Stimulated activated CD8-positive, alpha-beta memory T cell treated with anti-CD3 and anti-CD28 coated beads, Interleukin-15, amount 100 ng/mL, for 1 hour (primary cell): ENCODE data around the gene KCNJ16.

ENCODE experiments used
- DNase-seq: peaks from one replicate; pipeline ENCODE4 v3.0.0-alpha.2; 2020; ENCODE audit warnings: low read depth

Gene KCNJ16

DNA sequence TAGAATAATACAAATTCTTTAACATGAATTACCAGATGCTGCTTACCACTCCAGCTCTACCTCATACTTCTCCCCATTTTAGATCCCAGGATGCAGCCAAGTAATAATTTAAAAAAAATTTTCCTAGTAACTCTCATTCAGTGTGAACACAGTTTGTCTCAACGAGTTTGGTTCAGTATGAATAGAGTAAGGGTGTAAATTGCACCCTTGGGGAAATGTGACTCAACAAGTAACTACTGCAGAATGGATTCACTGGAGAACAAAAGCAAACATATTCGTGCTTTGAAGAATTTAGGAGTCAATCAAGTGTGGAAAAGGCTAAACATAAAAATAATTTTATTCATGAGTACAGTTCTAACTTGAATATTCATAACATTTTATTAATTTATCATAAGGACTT, 23.0 kb downstream of the KCNJ16 start:
- DNase-seq, result no peak

DNA sequence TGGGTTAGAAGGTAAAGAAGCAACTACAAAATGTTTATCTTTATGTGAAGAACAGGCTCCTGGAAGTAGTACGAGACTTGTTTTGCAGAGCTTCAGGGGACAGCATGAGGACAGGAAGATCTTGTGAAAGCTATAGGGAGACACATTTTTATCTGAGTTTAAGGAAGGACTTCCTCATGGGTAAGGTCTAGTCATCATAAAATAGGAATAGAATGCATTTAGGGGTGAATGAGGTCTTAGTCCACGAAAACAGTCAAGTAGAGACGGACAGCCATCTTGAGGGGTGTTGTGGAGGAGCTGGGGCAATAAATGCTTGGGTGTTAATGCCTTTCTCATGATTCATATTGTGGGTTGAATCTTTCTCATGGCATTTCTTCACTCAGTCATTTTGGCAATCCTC, 24.3 kb downstream of the KCNJ16 start:
- DNase-seq, result no peak

DNA sequence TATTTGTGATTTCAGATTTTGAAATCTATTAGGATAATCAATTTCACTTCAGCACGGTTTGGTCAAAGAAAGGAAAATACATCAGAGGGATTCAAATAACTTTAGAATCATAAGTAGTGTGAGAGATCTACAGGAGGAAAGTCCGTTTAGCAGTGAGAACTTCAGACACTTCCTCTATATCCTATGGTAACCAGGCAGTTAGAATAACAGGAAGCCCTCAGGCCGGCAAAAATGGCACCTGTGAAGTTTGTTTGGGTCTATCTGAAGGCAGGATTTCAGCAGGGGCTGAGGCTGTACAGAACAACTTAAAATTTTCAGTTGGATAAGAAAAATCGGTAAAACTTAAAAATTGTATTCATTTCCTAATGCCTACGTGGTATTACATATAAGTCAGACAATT, 24.9 kb downstream of the KCNJ16 start:
- no peak for DNase-seq

DNA sequence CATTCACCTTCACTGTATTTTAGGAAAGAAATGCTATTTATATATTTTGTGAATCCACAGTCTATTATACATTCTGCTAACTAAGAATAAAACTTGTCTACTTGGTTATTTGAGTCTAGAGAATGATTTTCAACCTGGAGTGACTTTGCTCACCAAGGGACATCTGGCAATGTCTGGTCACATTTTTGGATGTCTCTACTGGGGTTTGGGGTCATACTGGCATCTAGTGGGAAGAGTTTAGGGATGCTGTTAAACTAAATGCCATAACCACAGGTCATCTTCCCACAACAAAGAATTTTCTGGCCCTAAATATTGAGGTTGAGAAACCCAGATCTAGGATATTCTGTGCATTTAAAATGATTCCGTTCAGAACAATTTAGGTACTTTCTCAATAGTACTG, 26.0 kb downstream of the KCNJ16 start:
- DNase-seq, result no peak

DNA sequence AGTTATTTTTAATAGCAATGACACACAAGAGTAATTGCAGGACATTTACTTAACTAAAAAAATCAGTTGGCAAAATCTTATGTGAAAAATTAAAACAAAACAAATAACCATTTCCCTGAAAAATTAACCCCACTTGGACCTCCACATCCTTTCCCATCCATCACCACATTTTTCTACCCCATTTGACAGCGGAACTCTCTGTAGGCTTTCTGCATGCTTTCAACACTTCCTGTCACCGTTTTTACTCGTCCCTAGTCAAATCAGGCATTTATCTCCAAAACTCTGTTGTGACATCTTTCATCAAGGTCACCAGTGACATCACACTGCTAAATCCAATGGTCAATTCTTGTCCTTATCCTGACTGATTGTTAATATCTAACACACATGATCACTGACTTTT, 27.5 kb downstream of the KCNJ16 start:
- DNase-seq, result no peak

DNA sequence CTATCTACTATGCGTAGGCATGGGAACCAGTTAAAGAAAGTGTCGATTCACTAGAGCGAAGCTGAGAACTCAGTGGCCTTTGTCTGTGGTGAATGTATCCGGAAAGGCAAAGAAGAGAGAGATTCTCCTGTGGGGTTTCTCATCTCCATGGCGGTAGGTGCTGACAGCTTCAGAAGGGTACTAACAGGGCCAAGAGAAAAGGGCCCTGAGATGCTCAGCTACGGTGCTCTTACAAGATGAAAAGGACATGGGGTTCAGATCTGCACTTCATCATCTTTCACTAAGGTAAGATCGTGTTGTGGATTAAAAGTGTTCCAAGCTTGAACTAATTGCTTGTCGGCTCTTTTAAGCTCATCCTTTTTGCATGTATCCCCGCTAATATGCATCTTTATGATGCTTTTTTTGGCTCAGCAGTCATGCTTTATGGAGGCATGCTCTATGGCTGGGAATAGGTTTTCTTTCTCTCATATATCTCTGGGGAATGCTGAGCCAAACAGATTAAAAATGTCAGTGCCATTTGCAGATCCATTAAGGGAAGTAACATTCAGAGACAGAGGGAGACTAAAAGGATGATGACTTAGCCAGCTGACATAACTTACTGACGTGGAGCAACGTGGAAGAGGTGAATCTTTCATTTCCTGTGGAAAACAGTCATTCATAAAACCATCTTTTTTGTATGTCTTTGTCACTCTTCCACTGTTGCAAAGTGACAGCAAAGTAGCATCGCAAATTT, 29.9 kb downstream of the KCNJ16 start:
- DNase-seq, result no peak

DNA sequence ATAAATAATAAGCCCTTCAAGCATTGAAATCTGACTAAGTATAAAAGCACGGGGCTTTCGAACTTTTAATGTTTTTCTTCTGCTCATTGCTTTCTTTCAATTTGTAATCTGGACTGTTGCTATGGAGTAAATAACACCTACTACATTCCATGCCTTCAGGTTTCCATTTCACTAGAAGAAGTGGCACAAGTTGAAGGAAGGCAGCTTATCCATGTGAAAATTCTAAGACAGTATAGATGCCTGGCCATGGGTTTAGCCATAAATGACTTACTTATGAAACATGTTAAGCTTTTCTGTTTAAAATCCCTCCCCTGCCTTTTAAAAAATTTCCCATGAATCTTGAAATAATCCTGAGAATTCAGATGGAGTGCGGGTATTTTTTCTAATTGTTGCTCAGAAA, 30.6 kb downstream of the KCNJ16 start:
- no peak for DNase-seq

DNA sequence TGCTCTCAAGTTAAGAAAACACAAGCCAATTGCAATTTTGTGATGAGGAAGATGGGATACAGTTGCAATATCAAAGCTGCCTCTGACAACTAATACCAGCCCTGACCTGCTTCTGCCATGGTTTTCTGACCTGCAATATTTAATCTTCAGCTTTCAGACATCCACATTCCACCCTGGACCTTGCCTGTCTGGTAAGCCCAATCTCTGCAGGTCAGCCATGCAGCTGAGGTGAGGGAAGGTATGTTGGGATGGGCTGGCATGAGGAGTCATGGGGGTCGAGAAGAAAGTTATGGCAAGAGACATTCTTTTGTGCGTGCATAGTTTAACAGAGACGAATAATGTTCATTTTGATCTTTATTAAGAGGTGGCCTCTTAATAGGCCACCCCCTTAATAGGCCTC, 31.5 kb downstream of the KCNJ16 start:
- DNase-seq, result no peak

DNA sequence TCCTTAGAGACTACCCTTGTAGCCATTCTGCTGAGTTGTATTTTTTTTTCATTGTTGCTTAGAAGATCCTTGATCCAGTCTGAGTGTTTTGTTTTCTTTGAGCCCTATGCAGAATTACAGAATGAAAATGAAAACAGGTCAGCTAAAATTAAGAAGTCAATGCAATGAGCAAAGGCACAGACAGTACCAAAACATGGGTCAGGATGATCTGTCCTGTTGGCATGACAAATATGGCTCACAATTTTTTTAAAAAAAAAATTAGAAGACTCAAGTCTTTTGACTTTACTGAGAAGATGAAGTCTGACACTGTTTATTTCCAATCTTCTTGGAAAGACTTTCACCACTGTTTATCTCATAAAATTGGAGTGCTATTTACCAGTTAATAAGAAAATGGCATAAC, 32.4 kb downstream of the KCNJ16 start:
- DNase-seq, result no peak

DNA sequence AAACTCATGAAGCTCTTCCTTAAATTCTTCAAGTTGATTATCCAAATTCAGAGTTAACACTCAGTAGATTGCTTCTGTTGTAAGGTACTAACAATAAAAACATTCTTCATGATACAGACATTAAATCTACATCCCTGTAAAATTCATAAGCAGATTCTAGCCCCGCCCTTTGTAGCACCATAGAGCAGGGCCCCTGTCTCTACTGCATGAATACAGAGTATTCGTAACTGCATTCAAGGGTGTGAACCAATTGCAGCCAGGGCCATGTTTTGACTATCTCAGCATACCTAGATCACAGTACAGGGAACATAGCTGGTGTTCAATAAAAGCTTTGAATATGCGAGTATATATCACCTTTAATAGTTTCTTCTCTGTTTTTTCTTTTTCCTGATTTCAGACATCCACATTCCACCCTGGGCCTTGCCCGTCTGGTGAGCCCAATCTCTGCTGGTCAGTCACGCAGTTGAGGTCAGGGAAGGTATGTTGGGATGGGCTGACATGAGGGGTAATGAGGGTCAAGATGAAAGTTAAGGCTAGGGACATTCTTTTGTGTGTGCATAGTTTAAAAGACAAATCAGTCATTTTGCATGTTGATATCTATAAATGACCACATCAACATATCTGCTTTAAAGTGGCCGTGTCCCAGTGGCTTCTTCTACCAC, 33.0 kb downstream of the KCNJ16 start:
- no peak for DNase-seq

DNA sequence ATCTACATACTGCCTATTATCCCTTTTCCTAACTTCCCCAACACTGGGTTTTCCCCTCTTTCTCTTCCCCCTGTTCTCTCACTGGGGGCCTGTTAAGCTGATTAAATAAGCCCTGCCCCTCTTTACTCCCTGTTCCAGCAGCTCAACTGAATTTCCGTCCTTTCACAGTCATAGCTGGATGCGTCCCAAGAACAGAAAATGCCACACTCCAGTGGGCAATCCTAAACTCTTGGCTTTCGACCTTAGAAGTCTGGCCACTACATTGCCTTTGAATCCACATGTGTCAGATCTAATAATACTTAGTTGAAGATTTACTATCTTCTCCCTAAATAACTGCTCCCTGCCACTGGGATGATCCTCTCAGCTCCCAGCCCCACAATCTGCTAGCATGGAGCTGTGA, 34.5 kb downstream of the KCNJ16 start:
- DNase-seq, result no peak

DNA sequence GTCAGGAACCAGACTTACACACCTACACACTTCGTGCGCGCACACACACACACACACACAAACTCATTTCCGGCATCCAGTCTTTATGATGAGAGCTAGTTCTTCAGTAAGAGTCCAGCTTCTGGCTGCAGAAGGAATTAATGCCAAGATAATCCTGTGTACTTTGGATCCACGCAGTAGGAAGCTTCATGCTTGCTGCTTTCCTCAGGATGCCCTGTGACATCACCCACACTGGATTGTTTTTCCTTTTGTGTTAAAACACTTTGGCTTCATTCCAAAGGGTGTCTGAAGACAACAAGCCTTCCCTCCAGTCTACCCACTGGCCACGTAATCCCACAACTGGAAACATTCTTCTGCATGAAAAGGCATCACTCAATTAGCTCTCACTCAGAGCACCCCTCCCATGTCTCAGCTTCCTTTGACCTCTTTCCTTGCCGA, 35.4 kb downstream of the KCNJ16 start:
- DNase-seq, result no peak

DNA sequence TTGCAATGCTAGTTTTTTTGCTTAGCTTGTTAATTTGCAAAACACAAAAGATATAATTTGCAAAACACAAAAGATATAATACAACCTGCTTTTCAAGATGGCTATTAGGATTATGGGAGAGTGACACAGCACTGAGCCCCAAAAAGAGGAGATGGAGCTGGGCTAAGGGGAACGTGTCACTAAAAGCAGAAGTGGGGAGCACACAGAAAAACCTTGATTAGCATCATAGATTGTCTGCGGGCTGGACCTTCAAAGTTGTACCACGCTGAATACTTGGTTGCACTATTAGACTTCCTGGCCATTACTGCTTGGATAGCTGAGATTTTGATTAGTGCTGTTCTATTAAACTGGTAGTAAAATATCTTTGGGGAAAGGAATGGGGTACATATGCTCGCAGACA, 36.2 kb downstream of the KCNJ16 start:
- DNase-seq, result no peak

DNA sequence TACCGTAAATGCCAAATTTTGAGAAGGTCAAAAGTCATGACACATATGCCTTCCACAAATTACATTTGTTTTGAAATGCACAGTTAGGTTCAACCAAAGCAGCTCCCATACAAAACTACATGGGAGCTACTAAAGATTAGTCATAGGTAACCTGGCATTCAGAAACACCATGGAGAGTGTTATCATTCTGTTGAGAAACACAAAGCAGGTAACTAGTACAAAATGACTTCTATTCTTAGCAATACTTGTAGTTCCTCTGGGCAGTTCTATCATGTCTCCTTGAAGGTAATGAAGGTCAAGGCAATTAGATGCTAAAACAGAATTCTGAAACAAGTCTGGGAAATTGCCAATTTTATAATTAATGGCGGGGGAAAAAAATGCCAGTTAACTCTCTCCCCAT, 39.4 kb downstream of the KCNJ16 start:
- no peak for DNase-seq

DNA sequence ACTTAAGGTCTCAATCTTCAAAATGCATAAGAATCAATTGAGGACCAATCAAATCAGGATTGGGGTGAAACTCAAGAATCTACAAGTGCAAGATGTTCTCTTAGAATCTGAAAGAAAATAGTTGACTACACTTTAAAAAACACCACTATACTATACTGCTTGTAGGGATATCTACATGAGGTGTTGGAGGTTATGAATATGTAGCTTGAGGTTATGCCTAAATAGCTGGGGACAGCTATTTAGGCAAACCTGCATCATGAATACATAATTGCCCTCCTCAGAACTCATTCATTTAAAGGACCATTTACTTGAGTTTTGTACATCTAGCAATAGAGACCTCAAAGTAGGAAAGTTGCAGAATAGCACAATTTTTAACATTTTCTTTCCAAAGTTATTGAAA, 40.1 kb downstream of the KCNJ16 start:
- no peak for DNase-seq

DNA sequence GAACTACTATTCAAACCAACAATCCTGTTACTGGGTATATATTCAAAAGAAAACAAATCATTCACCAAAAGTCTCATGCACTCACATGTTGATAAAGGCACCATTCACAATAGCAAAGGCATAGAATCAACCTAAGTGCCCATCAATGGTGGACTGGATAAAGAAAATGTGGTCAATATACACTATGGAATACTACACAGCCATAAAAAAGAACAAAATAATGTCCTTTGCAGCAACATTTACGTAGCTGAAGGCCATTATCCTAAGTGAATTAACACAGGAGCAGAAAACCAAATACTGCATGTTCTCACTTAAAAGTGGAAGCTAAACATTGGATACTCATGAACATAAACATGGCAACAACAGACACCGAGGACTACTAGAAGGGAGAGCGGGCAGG, 41.9 kb downstream of the KCNJ16 start:
- DNase-seq, result no peak

DNA sequence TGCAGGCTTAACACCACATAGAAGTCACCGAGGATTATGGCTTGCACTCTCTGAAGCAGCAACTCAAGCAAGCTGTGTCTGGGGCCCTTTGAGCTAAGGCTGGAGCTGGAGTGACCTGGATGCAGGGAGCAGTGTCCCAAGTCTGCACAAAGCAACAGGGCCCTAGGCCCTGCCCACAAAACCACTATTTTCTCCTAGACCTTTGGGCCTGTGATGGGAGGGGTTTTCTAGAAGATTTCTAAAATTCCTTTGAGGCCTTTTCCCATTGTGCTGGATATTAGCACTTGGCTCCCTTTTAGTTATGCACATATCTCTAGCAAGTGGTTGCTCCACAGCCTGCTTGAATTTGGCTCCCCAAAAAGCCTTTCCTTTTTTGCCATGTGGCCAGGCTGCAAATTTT, 44.5 kb downstream of the KCNJ16 start:
- DNase-seq, result no peak

DNA sequence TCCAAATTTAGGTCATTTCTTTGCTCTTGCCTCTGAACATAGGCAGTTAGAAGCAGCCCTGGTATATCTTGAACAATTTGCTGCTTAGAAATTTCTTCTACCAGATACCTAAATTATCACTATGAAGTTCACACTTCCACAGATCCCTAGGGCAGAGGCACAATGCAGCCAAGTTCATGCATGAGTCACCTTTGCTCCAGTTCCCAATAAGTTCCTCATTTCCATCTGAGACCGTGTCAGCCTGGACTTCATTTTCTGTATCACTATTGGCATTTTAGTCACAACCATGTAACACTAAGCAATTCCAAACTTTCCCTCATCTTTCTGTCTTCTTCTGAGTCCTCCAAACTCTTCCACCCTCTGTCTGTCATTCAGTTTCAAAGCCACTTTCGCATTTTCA, 45.0 kb downstream of the KCNJ16 start:
- DNase-seq, result no peak

DNA sequence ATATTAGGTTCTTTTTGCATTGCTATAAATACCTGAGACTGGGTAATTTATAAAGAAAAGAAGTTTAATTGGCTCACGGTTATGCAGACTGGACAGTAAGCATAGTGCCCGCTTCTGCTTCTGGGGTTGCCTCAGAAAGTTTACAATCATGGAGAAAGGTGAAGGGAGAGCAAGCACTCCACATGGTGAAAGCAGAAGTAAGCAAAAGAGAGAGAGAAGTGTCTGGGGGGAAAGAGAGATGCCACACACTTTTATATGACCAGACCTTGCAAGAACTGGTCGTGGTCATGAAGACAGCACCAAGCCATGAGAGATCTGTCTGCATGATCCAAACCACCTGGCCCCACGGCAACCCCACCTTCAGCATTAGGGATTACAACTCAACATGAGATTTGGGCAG, 45.4 kb downstream of the KCNJ16 start:
- no peak for DNase-seq

DNA sequence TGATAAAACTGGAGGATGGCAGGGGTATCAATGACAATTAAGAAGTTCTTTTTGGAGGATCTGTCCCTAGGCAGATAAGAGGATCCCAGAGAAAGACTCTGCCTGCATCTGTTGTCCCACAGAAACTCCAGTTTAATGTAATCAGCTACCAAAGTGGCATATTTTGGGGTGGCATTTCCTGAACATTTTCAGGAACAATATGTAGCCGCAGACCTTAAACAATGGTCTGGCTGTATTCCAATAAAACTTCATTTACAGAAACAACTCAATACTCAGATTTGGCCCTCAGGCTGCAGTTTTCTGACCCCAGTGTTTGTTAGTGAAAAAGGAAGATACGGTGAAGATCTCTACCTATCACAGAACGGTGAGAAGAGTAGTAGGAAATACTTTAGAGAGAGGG, 46.1 kb downstream of the KCNJ16 start:
- DNase-seq, result no peak

DNA sequence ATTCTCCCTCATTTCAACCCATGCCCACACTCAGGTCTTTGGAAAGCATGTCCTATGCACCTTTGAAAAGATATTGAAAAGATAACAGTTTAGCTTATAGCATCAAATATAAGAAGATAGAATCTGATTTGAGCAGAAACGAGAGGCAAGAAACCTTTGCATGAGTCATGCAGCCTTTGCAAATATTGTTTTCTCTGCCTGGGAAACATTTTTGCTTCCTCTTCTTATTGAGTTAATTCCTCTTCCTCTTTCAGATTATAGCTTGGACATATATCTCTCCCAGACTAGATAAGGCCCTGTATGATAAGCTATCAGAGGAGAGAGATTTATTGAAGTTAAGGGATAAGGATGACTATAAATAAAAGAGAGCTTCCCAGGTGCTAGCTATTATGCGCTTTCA, 48.2 kb downstream of the KCNJ16 start:
- DNase-seq, result no peak

DNA sequence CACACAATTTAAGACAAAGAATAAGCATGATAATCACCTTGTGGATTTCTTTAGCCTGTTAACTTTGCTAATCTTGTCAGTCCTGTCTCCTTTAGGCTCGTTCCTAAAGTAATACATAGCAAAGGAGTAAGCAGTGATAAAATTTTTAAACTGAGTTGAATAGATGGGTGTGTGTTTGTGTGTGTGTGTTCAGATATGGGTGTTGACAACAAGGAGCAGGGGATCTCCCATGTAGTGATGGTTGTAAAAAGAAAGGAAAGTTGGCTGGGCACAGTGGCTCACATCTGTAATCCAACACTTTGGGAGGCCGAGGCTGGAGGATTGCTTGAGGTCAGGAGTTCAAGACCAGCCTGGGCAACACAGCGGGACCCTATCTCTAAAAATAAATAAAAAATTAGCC, 49.7 kb downstream of the KCNJ16 start:
- DNase-seq, result no peak

DNA sequence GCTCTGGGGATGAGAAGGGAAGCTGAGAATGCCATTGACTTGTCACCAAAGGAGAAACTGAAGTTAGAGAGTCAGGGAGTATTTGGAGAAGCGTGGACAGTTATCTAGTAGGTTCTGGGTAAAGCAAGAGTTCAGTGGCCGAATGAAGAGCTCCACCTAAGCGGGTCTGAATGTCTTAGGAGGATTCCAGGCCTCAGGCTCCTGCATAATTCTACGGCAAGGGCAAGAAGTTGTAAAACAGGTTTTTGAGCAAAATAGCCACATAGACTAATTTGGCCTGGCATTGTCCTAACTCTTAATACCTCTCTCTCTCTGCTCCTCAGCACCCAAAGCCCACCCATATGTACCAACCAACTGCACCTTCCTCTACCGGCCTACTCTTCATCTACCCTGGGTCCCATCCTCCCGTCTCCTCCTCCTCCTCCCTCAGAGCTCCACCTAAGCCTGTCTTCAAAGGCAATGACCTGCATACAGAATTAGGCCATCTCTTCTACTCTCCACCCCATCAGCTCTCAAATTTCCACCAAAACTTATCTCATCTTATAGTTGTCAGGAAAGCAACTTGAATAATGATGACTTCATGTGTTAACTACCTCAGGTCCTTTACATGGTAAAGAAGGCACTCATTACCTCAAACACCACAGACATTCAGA, 52.3 kb downstream of the KCNJ16 start:
- no peak for DNase-seq
